Osteocyte (in vitro differentiated cells): ENCODE measurements around the gene CYP27C1. TPM values are rescaled to one million over a fixed set of nuclear protein-coding genes. Genes with fewer than 3 reads are reported as not detected.
A peak's percentile ranks its signal among the peaks of the same experiment; 100 is the strongest.

Experiments used
- DNase-seq: peaks from one replicate; pipeline ENCODE4 v3.0.0; 2021; ENCODE audit warnings: mixed read lengths; ENCODE audit not compliant: unreplicated experiment; ENCODE audit errors: extremely low spot score
- H3K27ac Mint-ChIP-seq: one replicate; pipeline ENCODE4 v1.8.0; 2021; ENCODE audit warnings: mild to moderate bottlenecking, mixed read lengths; ENCODE audit not compliant: unreplicated experiment
- H3K27me3 Mint-ChIP-seq: one replicate; pipeline ENCODE4 v1.8.0; 2021; ENCODE audit warnings: mixed read lengths; ENCODE audit not compliant: unreplicated experiment
- H3K36me3 Mint-ChIP-seq: one replicate; pipeline ENCODE4 v1.8.0; 2021; ENCODE audit warnings: mixed read lengths; ENCODE audit not compliant: unreplicated experiment
- H3K4me1 Mint-ChIP-seq: one replicate; pipeline ENCODE4 v1.8.0; 2021; ENCODE audit warnings: mixed read lengths; ENCODE audit not compliant: unreplicated experiment
- H3K4me3 Mint-ChIP-seq: one replicate; pipeline ENCODE4 v1.8.0; 2021; ENCODE audit warnings: mild to moderate bottlenecking, moderate library complexity, mixed read lengths; ENCODE audit not compliant: unreplicated experiment
- H3K9me3 Mint-ChIP-seq: one replicate; pipeline ENCODE4 v1.8.0; 2021; ENCODE audit warnings: mixed read lengths; ENCODE audit not compliant: unreplicated experiment
- CTCF ChIP-seq: fragments of 200-600 bp; sonication (generic); IDR thresholded peaks from 2 replicates; pipeline ENCODE4 v1.5.0; 2021; ENCODE audit warnings: antibody characterized with exemption, mild to moderate bottlenecking, moderate library complexity
- total RNA-seq: library from RNA; stranded (reverse); gene quantifications from 2 replicates; pipeline ENCODE4 v1.2.1, GENCODE V29; 2021

Gene CYP27C1
- total RNA-seq, 1 donor from 2014 or later = 24.9 TPM

- H3K4me1 Mint-ChIP-seq = peaks cover 61% of the 10 kb centered on the region
- peak; percentile 80 for DNase-seq
- H3K27me3 Mint-ChIP-seq = no peaks in the 10 kb centered on the region
- TF ChIP-seq CTCF = no peak
- H3K27ac Mint-ChIP-seq = peak overlapping the region; percentile 92
- H3K36me3 Mint-ChIP-seq = peaks cover 4% of the 10 kb centered on the region
- H3K9me3 Mint-ChIP-seq = no peaks in the 10 kb centered on the region
- H3K4me3 Mint-ChIP-seq = no peak overlapping the region
These were observed 73.9 kb downstream of the CYP27C1 start for GRCh38 chr2:127146071-127146725.

- no peak for TF ChIP-seq CTCF
- Mint-ChIP-seq H3K9me3 (no peaks in the 10 kb centered on the region), H3K36me3 (peaks cover 2% of the 10 kb centered on the region), H3K4me3 (no peak overlapping the region), H3K27me3 (no peaks in the 10 kb centered on the region), H3K27ac (peak overlapping the region; percentile 92), H3K4me1 (peaks cover 61% of the 10 kb centered on the region)
- peak; percentile 57 for DNase-seq
These were observed 74.7 kb downstream of the CYP27C1 start for GRCh38 chr2:127145280-127145895.

- Mint-ChIP-seq H3K4me3 (peak overlapping the region; percentile 38), H3K27me3 (no peaks in the 10 kb centered on the region), H3K9me3 (peaks cover 7% of the 10 kb centered on the region), H3K36me3 (no peaks in the 10 kb centered on the region), H3K27ac (peak overlapping the region; percentile 92), H3K4me1 (peaks cover 55% of the 10 kb centered on the region)
- TF ChIP-seq CTCF = peak; percentile 35
- DNase-seq = peak; percentile 66
These were observed 76.0 kb downstream of the CYP27C1 start for GRCh38 chr2:127143841-127144782.

GRCh38 chr2:127142663-127143630 is 77.2 kb downstream of the CYP27C1 start:
- Mint-ChIP-seq H3K9me3 (peaks cover 10% of the 10 kb centered on the region), H3K4me3 (no peak overlapping the region), H3K4me1 (peaks cover 49% of the 10 kb centered on the region), H3K27me3 (no peaks in the 10 kb centered on the region), H3K27ac (peak overlapping the region; percentile 92), H3K36me3 (no peaks in the 10 kb centered on the region)
- DNase-seq = no peak
- TF ChIP-seq CTCF = peak; percentile 28
